H9 (cell line): ENCODE data around the gene TNFRSF18. TPM values are rescaled to one million over a fixed set of nuclear protein-coding genes. Genes with fewer than 3 reads are reported as not detected.

Experiments
- DNase-seq: peaks from one replicate; pipeline ENCODE4 v3.0.0-alpha.2; 2017
- H2AFZ ChIP-seq: one replicate; pipeline ENCODE4 v1.6.1; 2013; ENCODE audit warnings: mild to moderate bottlenecking, low read length, control low read depth, moderate library complexity
- H2AK5ac ChIP-seq: 2 replicates; pipeline ENCODE4 v1.6.1; 2013; ENCODE audit warnings: low read length, control low read depth, mixed read lengths; ENCODE audit not compliant: insufficient read length
- H2BK120ac ChIP-seq: one replicate; pipeline ENCODE4 v1.6.1; 2013; ENCODE audit warnings: low read depth, mild to moderate bottlenecking, low read length, control low read depth, inconsistent platforms; ENCODE audit not compliant: poor library complexity, severe bottlenecking
- H2BK12ac ChIP-seq: 2 replicates; pipeline ENCODE4 v1.6.1; 2013; ENCODE audit warnings: low read length, control low read depth, mixed read lengths, low read depth; ENCODE audit not compliant: insufficient read length
- H2BK15ac ChIP-seq: 2 replicates; pipeline ENCODE4 v1.6.1; 2013; ENCODE audit warnings: low read depth, low read length, control low read depth
- H2BK20ac ChIP-seq: one replicate; pipeline ENCODE4 v1.6.1; 2013; ENCODE audit warnings: low read depth, mild to moderate bottlenecking, low read length, control low read depth, inconsistent platforms; ENCODE audit not compliant: poor library complexity, severe bottlenecking
- H2BK5ac ChIP-seq: 2 replicates; pipeline ENCODE4 v1.6.1; 2013; ENCODE audit warnings: low read length, control low read depth, mixed read lengths; ENCODE audit not compliant: insufficient read length
- H3K14ac ChIP-seq: 2 replicates; pipeline ENCODE4 v1.6.1; 2013; ENCODE audit warnings: low read length, control low read depth; ENCODE audit not compliant: insufficient read depth
- H3K18ac ChIP-seq: 2 replicates; pipeline ENCODE4 v1.6.1; 2013; ENCODE audit warnings: low read depth, mild to moderate bottlenecking, mixed read lengths, low read length, control low read depth; ENCODE audit not compliant: insufficient read length
- H3K23ac ChIP-seq: 2 replicates; pipeline ENCODE4 v1.6.1; 2013; ENCODE audit warnings: low read length, control low read depth, mixed read lengths, low read depth; ENCODE audit not compliant: insufficient read length
- H3K23me2 ChIP-seq: 2 replicates; pipeline ENCODE4 v1.6.1; 2013; ENCODE audit warnings: low read depth, mild to moderate bottlenecking, mixed read lengths, low read length, control low read depth; ENCODE audit not compliant: insufficient read length, poor library complexity, severe bottlenecking
- H3K27ac ChIP-seq: 2 replicates; pipeline ENCODE4 v1.5.1; 2013; ENCODE audit warnings: low read length, control low read depth, mixed read lengths, low read depth; ENCODE audit not compliant: insufficient read length
- H3K27me3 ChIP-seq: 2 replicates; pipeline ENCODE4 v1.6.1; 2013; ENCODE audit warnings: low read length, control low read depth, inconsistent platforms; ENCODE audit not compliant: insufficient read depth
- H3K4ac ChIP-seq: 2 replicates; pipeline ENCODE4 v1.6.1; 2013; ENCODE audit warnings: low read depth, mild to moderate bottlenecking, control low read depth, inconsistent platforms, low read length, moderate library complexity
- H3K4me1 ChIP-seq: 2 replicates; pipeline ENCODE4 v1.6.1; 2013; ENCODE audit warnings: low read length, control low read depth, inconsistent platforms; ENCODE audit not compliant: insufficient read depth
- H3K4me2 ChIP-seq: 2 replicates; pipeline ENCODE4 v1.6.1; 2013; ENCODE audit warnings: low read length, control low read depth, mixed read lengths; ENCODE audit not compliant: insufficient read length, insufficient read depth
- H3K56ac ChIP-seq: 2 replicates; pipeline ENCODE4 v1.6.1; 2013; ENCODE audit warnings: low read depth, mild to moderate bottlenecking, mixed read lengths, low read length, control low read depth; ENCODE audit not compliant: insufficient read length
- H3K79me1 ChIP-seq: 2 replicates; pipeline ENCODE4 v1.6.1; 2013; ENCODE audit warnings: low read depth, mild to moderate bottlenecking, moderate library complexity, low read length, control low read depth, inconsistent platforms; ENCODE audit not compliant: insufficient read depth, poor library complexity, severe bottlenecking
- H3K79me2 ChIP-seq: 2 replicates; pipeline ENCODE4 v1.6.1; 2013; ENCODE audit warnings: low read length, control low read depth, inconsistent platforms; ENCODE audit not compliant: insufficient read depth
- H3K9ac ChIP-seq: 2 replicates; pipeline ENCODE4 v1.6.1; 2013; ENCODE audit warnings: low read length, control low read depth, mixed read lengths; ENCODE audit not compliant: insufficient read length; ENCODE audit errors: extremely low read depth
- H3K9me3 ChIP-seq: one replicate; pipeline ENCODE4 v1.6.1; 2013; ENCODE audit warnings: low read depth, low read length, inconsistent platforms; ENCODE audit not compliant: control insufficient read depth
- H3T11ph ChIP-seq: one replicate; pipeline ENCODE4 v1.6.1; 2013; ENCODE audit warnings: mild to moderate bottlenecking, low read length, control low read depth, inconsistent platforms
- H4K20me1 ChIP-seq: one replicate; pipeline ENCODE4 v1.6.1; 2013; ENCODE audit not compliant: control insufficient read depth, insufficient read length, insufficient read depth
- H4K5ac ChIP-seq: 2 replicates; pipeline ENCODE4 v1.6.1; 2013; ENCODE audit warnings: low read depth, mild to moderate bottlenecking, mixed read lengths, low read length, control low read depth; ENCODE audit not compliant: insufficient read length
- H4K8ac ChIP-seq: replicated peaks from 2 replicates; pipeline ENCODE4 v1.6.1; 2013; ENCODE audit warnings: low read length, control low read depth, mixed read lengths, low read depth; ENCODE audit not compliant: insufficient read length
- H4K91ac ChIP-seq: 2 replicates; pipeline ENCODE4 v1.6.1; 2013; ENCODE audit warnings: low read depth, mild to moderate bottlenecking, moderate library complexity, mixed read lengths, low read length, control low read depth; ENCODE audit not compliant: insufficient read length
- H3K27ac Mint-ChIP-seq, 3 experiments: 2 replicates in 2 of 3; 3 replicates in 1 of 3; pipeline ENCODE4 v1.8.0; 2020 to 2021; ENCODE audit warnings: mixed read lengths in 3 of 3, mild to moderate bottlenecking in 1 of 3, moderate library complexity in 1 of 3
- H3K27me3 Mint-ChIP-seq: 2 replicates; pipeline ENCODE4 v1.8.0; 2021; ENCODE audit warnings: low read depth, mild to moderate bottlenecking, moderate library complexity, mixed read lengths
- H3K36me3 Mint-ChIP-seq, 3 experiments: 2 replicates in 2 of 3; 3 replicates in 1 of 3; pipeline ENCODE4 v1.8.0; 2020 to 2021; ENCODE audit warnings: low read depth in 3 of 3, mixed read lengths in 3 of 3; ENCODE audit not compliant: insufficient read depth in 1 of 3
- H3K4me1 Mint-ChIP-seq, 2 experiments: 2 replicates each; pipeline ENCODE4 v1.8.0; 2020; ENCODE audit warnings: mixed read lengths in 2 of 2
- H3K4me3 Mint-ChIP-seq, 2 experiments: 2 replicates in 1 of 2; 3 replicates in 1 of 2; pipeline ENCODE4 v1.8.0; 2020 to 2021; ENCODE audit warnings: mild to moderate bottlenecking in 2 of 2, mixed read lengths in 2 of 2, moderate library complexity in 1 of 2
- H3K9me3 Mint-ChIP-seq, 2 experiments: 2 replicates in 1 of 2; 3 replicates in 1 of 2; pipeline ENCODE4 v1.8.0; 2020; ENCODE audit warnings: mild to moderate bottlenecking in 2 of 2, mixed read lengths in 2 of 2, moderate library complexity in 1 of 2
- WGBS: extraction: QIAGEN DNeasy Blood & Tissue Kit; methylation state at CpG from one replicate; pipeline ENCODE4 v1.1.7; 2013; ENCODE audit warnings: missing lambda C conversion rate, low lambda C conversion rate, mixed read lengths; ENCODE audit not compliant: insufficient read length; ENCODE audit errors: extremely low coverage; 5-methylcytosine and 5-hydroxymethylcytosine counted together
- total RNA-seq: library from RNA; stranded (reverse); gene quantifications from 2 replicates; pipeline ENCODE4 v1.2.1, GENCODE V29; 2021
- TF ChIP-seq, protein P1 (sequence below): fragments of 200-600 bp; sonication (generic); conservative IDR thresholded peaks from 3 replicates; pipeline ENCODE4 v1.8.0; 2021; ENCODE audit warnings: antibody characterized with exemption, mild to moderate bottlenecking

Gene TNFRSF18
- total RNA-seq, 1 experiment from 2014 or later: 2.0 TPM

DNA sequence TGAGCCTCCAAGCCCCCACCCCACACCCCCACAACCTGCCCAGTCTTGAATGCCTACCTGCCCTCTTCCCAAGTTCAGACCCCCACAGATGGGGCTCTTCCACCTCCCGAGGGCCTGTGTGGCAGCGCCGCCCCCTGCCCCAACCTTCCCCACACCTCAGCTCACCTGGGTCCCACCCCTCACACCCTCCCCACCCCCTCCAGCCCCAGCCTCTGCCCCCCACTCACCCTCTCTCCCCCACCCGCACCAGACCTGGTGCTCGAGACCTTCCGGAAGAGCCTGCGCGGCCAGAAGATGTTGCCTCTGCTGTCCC is 9.2 kb downstream of the TNFRSF18 start:
- Histone ChIP-seq H3K4me1 (no peaks in the 10 kb centered on the region), H4K91ac (no peak overlapping the region), H3K27ac (no peak overlapping the region), H3K14ac (no peak overlapping the region), H4K8ac (no peak overlapping the region), H2BK15ac (no peak overlapping the region), H3T11ph (no peak overlapping the region), H3K79me2 (no peaks in the 10 kb centered on the region), H2BK12ac (no peak overlapping the region), H3K4ac (no peak overlapping the region), H2BK5ac (no peak overlapping the region), H3K23me2 (no peaks in the 10 kb centered on the region), H2AFZ (no peak overlapping the region), H3K23ac (no peak overlapping the region), H4K5ac (no peak overlapping the region), H3K9ac (no peak overlapping the region), H3K4me2 (no peak overlapping the region), H3K9me3 (peaks cover 6% of the 10 kb centered on the region), H2BK120ac (no peak overlapping the region), H3K27me3 (no peaks in the 10 kb centered on the region), H2BK20ac (no peak overlapping the region), H3K56ac (no peak overlapping the region), H3K18ac (no peak overlapping the region), H2AK5ac (no peak overlapping the region), H4K20me1 (no peaks in the 10 kb centered on the region), H3K79me1 (no peaks in the 10 kb centered on the region)
- Mint-ChIP-seq H3K9me3 (peaks cover 18 to 28% of the 10 kb centered on the region in 2 experiments), H3K27ac (no peak overlapping the region), H3K4me3 (no peak overlapping the region), H3K27me3 (peaks cover 34% of the 10 kb centered on the region), H3K36me3 (peaks cover 0 to 2% (median under 1%) of the 10 kb centered on the region in 3 experiments; a peak in 4 of 7 replicates), H3K4me1 (peaks cover 3 to 4% of the 10 kb centered on the region in 2 experiments; a peak in 3 of 4 replicates)
- no CpG with 5 or more reads among the region's 8 CpGs for WGBS
- TF ChIP-seq, protein P1, sequence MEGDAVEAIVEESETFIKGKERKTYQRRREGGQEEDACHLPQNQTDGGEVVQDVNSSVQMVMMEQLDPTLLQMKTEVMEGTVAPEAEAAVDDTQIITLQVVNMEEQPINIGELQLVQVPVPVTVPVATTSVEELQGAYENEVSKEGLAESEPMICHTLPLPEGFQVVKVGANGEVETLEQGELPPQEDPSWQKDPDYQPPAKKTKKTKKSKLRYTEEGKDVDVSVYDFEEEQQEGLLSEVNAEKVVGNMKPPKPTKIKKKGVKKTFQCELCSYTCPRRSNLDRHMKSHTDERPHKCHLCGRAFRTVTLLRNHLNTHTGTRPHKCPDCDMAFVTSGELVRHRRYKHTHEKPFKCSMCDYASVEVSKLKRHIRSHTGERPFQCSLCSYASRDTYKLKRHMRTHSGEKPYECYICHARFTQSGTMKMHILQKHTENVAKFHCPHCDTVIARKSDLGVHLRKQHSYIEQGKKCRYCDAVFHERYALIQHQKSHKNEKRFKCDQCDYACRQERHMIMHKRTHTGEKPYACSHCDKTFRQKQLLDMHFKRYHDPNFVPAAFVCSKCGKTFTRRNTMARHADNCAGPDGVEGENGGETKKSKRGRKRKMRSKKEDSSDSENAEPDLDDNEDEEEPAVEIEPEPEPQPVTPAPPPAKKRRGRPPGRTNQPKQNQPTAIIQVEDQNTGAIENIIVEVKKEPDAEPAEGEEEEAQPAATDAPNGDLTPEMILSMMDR: no peak
- peak; percentile 25 for DNase-seq
